IPS-20b (cell line): ENCODE results near the gene CNNM4.
"Not testable (repeated sequence)": the region's sequence is repeated elsewhere in the genome, so short reads cannot be mapped to it uniquely, and the experiment has no call there.

Experiments
- H3K27ac ChIP-seq: one replicate; pipeline ENCODE4 v1.5.1; 2013; ENCODE audit warnings: low read length
- H3K27me3 ChIP-seq: 2 replicates; pipeline ENCODE4 v1.6.1; 2013; ENCODE audit warnings: mild to moderate bottlenecking, low read length, inconsistent platforms; ENCODE audit not compliant: insufficient read depth
- H3K36me3 ChIP-seq: 2 replicates; pipeline ENCODE4 v1.6.1; 2013; ENCODE audit warnings: low read depth, mild to moderate bottlenecking, inconsistent platforms, low read length, moderate library complexity; ENCODE audit not compliant: insufficient read depth
- H3K4me1 ChIP-seq: 2 replicates; pipeline ENCODE4 v1.6.1; 2013; ENCODE audit warnings: mild to moderate bottlenecking, control low read depth, inconsistent platforms, low read length, moderate library complexity; ENCODE audit not compliant: insufficient read depth
- H3K4me3 ChIP-seq: 2 replicates; pipeline ENCODE4 v1.5.1; 2013; ENCODE audit warnings: mild to moderate bottlenecking, low read length, inconsistent platforms
- H3K9ac ChIP-seq: 2 replicates; pipeline ENCODE4 v1.6.1; 2013; ENCODE audit warnings: low read depth, mild to moderate bottlenecking, inconsistent platforms, low read length, moderate library complexity
- H3K9me3 ChIP-seq: 2 replicates; pipeline ENCODE4 v1.6.1; 2013; ENCODE audit warnings: mild to moderate bottlenecking, low read depth, low read length, inconsistent platforms; ENCODE audit not compliant: insufficient read depth

Gene CNNM4

DNA sequence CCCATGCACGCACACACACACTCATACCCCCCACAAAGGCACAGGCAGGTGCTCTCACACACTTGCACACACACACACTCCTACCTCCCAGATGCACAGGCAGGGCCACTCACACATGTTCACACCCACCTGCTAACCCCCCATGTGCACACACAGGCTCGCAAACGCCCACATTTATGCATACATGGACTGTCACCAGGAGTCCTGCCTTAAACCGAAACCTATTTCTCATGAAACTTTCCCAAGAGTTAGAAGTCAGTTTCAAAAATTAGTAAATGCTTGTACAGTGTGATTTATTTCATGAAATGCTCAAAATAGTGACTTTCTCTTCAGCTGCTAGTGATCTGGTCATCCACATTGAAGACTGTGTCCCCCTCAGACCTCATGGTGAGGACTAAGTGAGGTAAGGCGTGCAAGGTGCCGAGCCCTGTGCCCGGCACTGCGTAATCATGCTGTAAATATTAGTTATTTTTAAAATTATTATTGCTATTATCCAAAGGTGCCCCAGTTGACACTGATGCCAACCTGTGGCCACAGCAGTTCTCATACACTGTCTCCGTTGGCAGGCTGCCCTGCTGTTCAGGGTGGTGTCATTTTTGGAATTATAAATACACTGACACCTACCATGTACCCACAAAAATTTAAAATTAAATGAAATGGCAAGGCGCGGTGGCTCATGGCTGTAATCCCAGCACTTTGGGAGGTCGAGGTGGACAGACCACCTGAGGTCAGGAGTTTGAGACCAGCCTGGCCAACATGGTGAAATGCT lies 12.4 kb downstream of the CNNM4 start:
- Histone ChIP-seq H3K9me3 (no peaks in the 10 kb centered on the region), H3K4me3 (no peak overlapping the region), H3K9ac (no peak overlapping the region), H3K27ac (no peak overlapping the region), H3K27me3 (no peaks in the 10 kb centered on the region), H3K36me3 (no peaks in the 10 kb centered on the region), H3K4me1 (no peaks in the 10 kb centered on the region)

DNA sequence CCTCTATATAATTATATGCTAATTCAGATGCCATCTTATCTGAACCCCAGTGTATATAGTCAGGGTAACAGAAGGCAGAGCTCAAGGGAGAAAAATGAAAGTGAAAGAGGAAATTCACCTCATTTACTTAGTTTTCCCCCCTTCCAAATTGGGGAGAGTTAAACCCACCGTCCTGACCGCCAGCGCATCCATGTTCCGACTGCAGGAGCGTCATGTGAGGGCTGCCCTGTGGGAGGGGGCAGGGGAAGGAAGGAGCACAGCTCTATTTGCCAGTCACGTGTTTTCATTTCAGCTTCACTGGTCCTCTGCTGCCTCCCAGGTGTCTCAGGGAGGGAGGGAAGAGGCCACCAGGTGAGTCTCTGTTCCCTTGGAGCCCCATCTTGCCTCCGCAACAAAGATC lies 13.2 kb downstream of the CNNM4 start:
- no peak overlapping the region for H3K27ac ChIP-seq
- no peaks in the 10 kb centered on the region for H3K4me1 ChIP-seq
- no peak overlapping the region for H3K4me3 ChIP-seq
- H3K27me3 ChIP-seq, result no peaks in the 10 kb centered on the region
- H3K9me3 ChIP-seq, result no peaks in the 10 kb centered on the region
- H3K36me3 ChIP-seq, result no peaks in the 10 kb centered on the region
- no peak overlapping the region for H3K9ac ChIP-seq

DNA sequence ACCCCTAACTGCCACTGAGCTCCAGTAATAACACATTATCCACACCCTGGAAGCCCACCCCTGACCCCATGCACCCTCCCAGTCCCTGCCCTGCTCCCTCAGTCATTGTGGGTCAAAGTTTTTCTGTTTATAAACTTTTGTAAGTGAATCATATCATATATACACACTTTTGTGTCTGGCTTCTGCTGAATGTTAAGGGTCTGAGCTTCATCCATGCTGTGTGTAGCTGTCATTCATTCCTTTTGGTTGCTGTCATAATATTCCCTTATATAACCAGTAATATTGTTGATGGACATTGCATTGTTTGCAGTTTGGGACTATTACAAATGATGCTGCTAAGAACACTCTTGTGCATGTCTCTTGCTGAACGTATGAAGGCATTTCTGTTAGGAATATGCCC lies 14.5 kb downstream of the CNNM4 start:
- no peaks in the 10 kb centered on the region for H3K4me1 ChIP-seq
- H3K9me3 ChIP-seq, result no peaks in the 10 kb centered on the region
- H3K36me3 ChIP-seq, result no peaks in the 10 kb centered on the region
- no peak overlapping the region for H3K4me3 ChIP-seq
- no peak overlapping the region for H3K9ac ChIP-seq
- H3K27me3 ChIP-seq, result no peaks in the 10 kb centered on the region
- no peak overlapping the region for H3K27ac ChIP-seq

GRCh38 chr2:96783388-96783787 lies 22.7 kb downstream of the CNNM4 start:
- Histone ChIP-seq H3K27ac (no peak overlapping the region), H3K9me3 (no peaks in the 10 kb centered on the region), H3K36me3 (no peaks in the 10 kb centered on the region), H3K4me1 (no peaks in the 10 kb centered on the region), H3K4me3 (no peak overlapping the region), H3K9ac (no peak overlapping the region), H3K27me3 (no peaks in the 10 kb centered on the region)

GRCh38 chr2:96787411-96787810 lies 26.7 kb downstream of the CNNM4 start:
- Histone ChIP-seq H3K9ac (no peak overlapping the region), H3K9me3 (no peaks in the 10 kb centered on the region), H3K4me1 (no peaks in the 10 kb centered on the region), H3K36me3 (no peaks in the 10 kb centered on the region), H3K27ac (no peak overlapping the region), H3K27me3 (no peaks in the 10 kb centered on the region), H3K4me3 (no peak overlapping the region)

DNA sequence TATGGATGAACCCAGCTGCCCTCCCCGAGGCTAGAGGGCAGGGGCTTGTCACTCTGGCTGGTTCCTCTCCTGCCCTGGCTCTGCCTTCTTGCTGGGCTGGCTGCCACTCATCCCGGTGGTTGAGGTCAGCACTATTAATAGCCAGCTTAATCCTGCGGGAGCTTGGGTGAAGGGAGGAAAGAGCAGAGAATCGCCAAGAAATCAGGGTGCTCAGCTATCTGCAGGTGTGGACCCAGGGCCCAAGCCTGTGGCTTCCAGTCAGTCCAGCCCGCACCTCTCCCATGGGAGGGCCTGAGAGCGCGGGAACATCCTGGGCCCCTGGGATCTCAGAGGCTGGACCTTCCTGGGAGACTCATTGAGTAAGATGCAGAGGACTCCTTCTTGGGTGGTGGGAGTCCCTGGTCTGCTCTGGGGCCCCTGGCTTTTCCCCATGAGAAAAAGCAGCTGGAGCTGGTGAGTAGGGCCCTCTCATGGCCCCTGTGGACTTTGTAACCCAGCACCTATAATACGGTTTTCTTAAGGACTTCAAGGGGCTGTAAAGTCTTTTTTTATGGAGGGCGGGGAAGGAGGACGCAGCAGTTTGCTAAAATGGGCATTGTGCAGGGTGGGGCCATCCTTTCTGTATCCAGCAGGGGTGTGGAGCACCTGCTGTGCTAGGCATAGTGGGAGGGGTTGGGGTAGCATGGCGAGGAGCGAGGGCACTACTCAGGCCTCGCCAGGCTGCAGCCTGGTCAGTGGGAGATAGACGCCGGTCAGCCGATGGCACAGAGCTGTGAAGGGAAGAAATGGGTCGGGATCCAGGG lies 27.9 kb downstream of the CNNM4 start:
- no peak overlapping the region for H3K27ac ChIP-seq
- no peaks in the 10 kb centered on the region for H3K36me3 ChIP-seq
- H3K27me3 ChIP-seq, result no peaks in the 10 kb centered on the region
- no peaks in the 10 kb centered on the region for H3K9me3 ChIP-seq
- no peak overlapping the region for H3K9ac ChIP-seq
- no peaks in the 10 kb centered on the region for H3K4me1 ChIP-seq
- H3K4me3 ChIP-seq, result no peak overlapping the region

DNA sequence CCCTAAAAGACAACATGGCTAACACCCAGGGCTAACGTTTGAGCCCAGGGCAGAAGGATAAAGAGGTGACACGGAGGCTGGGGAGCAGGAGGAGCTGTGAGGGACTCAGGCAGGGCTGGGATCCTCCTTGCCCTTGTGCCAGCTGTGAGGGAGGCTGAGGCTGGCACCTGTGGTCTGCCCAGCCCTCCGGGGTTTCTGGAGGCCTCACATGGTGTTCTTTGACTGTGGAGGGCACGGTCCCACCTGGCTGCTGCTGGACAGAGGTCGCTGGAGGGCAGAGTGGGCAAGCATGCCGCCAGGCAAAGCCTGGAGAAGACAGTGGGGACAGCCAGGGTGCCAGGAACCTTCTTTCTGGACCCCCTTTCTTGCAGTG lies 28.5 kb downstream of the CNNM4 start:
- Histone ChIP-seq H3K9ac (no peak overlapping the region), H3K4me1 (no peaks in the 10 kb centered on the region), H3K27ac (no peak overlapping the region), H3K36me3 (no peaks in the 10 kb centered on the region), H3K27me3 (no peaks in the 10 kb centered on the region), H3K9me3 (no peaks in the 10 kb centered on the region), H3K4me3 (no peak overlapping the region)

- H3K4me3 ChIP-seq, result no peak overlapping the region
- no peaks in the 10 kb centered on the region for H3K9me3 ChIP-seq
- no peaks in the 10 kb centered on the region for H3K27me3 ChIP-seq
- no peaks in the 10 kb centered on the region for H3K36me3 ChIP-seq
- H3K27ac ChIP-seq, result no peak overlapping the region
- no peaks in the 10 kb centered on the region for H3K4me1 ChIP-seq
- H3K9ac ChIP-seq, result no peak overlapping the region
Measured at GRCh38 chr2:96792772-96793749, 32.4 kb downstream of the CNNM4 start.

DNA sequence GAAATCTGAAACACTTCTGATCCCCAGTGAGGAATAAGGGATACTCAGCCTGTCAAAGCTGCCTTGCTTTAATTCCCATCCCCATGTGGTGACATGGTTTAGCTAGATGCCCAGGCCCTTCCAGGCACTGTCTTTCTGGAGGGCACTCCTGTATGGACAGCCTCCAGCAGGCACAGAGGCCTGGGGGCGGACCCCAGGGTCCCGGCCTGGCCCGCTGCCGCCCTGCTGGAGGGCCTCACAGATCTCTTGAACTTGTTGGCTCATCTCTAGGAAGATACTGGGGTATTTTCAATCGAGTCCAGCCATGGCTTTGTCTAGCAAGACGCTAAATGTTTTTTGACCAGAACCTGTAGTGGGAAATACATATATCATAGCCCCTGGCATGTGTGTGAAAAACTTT lies 34.4 kb downstream of the CNNM4 start:
- Histone ChIP-seq H3K4me3 (no peak overlapping the region), H3K9me3 (no peaks in the 10 kb centered on the region), H3K27ac (no peak overlapping the region), H3K4me1 (no peaks in the 10 kb centered on the region), H3K36me3 (no peaks in the 10 kb centered on the region), H3K27me3 (no peaks in the 10 kb centered on the region), H3K9ac (no peak overlapping the region)

- not testable (repeated sequence) for H3K4me3 ChIP-seq, H3K9me3 ChIP-seq, H3K4me1 ChIP-seq, H3K27me3 ChIP-seq, H3K36me3 ChIP-seq, H3K9ac ChIP-seq, H3K27ac ChIP-seq
Measured at GRCh38 chr2:96796497-96796896, 35.8 kb downstream of the CNNM4 start.

DNA sequence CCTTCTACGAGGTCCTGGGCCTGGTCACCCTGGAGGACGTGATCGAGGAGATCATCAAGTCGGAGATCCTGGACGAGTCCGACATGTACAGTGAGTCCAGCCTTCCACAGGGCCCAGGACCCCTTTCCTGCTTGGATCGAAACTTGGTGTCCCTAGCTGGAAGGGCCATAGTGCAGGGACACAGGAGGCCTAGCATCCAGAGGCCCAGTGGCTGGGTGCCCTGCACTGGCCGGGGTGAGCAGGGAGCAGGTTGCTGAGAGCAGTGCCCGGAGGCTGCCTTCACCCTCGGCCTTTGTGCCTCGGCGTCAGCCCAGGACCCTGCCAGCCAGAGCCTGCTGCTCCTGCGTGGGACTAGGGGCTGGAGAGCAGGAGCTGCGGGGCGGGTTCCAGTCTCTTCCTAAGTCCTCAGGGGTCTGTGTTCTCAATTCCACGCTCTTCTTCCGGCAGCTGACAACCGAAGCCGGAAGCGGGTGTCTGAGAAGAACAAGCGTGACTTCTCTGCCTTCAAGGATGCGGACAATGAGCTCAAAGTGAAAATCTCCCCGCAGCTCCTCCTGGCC lies 36.4 kb downstream of the CNNM4 start:
- H3K9ac ChIP-seq, result no peak overlapping the region
- H3K9me3 ChIP-seq, result no peaks in the 10 kb centered on the region
- H3K36me3 ChIP-seq, result peaks cover 10% of the 10 kb centered on the region; the same call in 1 of the 2 replicates
- H3K4me3 ChIP-seq, result no peak overlapping the region
- no peak overlapping the region for H3K27ac ChIP-seq
- no peaks in the 10 kb centered on the region for H3K4me1 ChIP-seq
- H3K27me3 ChIP-seq, result no peaks in the 10 kb centered on the region
